Activated CD8-positive, alpha-beta memory T cell treated with anti-CD3 and anti-CD28 coated beads, Interleukin-2, amount 50 U/mL, for 48 hours (primary cell): Measurements from ENCODE around the gene EIF1B.

ENCODE experiments used
- DNase-seq: peaks from one replicate; pipeline ENCODE4 v3.0.0-alpha.2; 2020

EIF1B gene

GRCh38 chr3:40355410-40355809 lies 45.9 kb downstream of the EIF1B start:
- DNase-seq = no peak

GRCh38 chr3:40358454-40358853 lies 48.9 kb downstream of the EIF1B start:
- no peak for DNase-seq
